DOHH2 (cell line): ENCODE measurements around the gene AIP.

Source experiments
- EZH2phosphoT487 ChIP-seq: fragments of 200-600 bp; sonication (generic); IDR thresholded peaks from 2 replicates; pipeline ENCODE4 v1.6.1; 2017; ENCODE audit warnings: borderline replicate concordance, mild to moderate bottlenecking, antibody characterized with exemption, low read length, moderate library complexity, mixed read lengths
- TF ChIP-seq, protein P1 (sequence below): fragments of 200-600 bp; sonication (generic); IDR thresholded peaks from one replicate; pipeline ENCODE4 v1.5.1; 2014; ENCODE audit warnings: antibody characterized with exemption, mild to moderate bottlenecking, low read depth, low read length; ENCODE audit not compliant: poor library complexity, severe bottlenecking

DNA sequence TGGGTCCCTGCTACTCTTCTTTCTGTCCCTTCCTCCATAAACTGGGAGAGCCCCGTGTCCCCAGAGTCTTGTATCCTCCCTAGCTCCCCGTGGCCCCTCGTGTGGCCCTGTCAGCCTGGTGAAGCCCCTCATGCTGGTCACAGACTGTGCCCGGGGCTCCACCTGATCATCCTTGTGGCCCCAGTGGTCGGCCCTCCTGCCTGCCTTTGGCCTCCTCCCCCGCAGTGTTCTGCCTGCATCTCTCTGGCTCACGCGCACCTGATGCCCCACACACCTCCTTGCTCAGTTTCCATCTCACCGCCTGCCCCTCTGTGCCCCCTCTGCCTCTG lies 41.6 kb downstream of the AIP start:
- TF ChIP-seq, protein P1, sequence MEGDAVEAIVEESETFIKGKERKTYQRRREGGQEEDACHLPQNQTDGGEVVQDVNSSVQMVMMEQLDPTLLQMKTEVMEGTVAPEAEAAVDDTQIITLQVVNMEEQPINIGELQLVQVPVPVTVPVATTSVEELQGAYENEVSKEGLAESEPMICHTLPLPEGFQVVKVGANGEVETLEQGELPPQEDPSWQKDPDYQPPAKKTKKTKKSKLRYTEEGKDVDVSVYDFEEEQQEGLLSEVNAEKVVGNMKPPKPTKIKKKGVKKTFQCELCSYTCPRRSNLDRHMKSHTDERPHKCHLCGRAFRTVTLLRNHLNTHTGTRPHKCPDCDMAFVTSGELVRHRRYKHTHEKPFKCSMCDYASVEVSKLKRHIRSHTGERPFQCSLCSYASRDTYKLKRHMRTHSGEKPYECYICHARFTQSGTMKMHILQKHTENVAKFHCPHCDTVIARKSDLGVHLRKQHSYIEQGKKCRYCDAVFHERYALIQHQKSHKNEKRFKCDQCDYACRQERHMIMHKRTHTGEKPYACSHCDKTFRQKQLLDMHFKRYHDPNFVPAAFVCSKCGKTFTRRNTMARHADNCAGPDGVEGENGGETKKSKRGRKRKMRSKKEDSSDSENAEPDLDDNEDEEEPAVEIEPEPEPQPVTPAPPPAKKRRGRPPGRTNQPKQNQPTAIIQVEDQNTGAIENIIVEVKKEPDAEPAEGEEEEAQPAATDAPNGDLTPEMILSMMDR = no peak
- TF ChIP-seq EZH2phosphoT487 = no peak
